HG03095 (cell line): ENCODE measurements around the gene SPEF2.

Source experiments
- ATAC-seq: cut with Tn5 transposase; IDR thresholded peaks from one replicate; pipeline ENCODE4 v1.9.1; 2021; ENCODE audit warnings: moderate library complexity; ENCODE audit not compliant: unreplicated experiment

SPEF2 gene

GRCh38 chr5:35617435-35618303 is at the start of gene SPEF2:
SPEF2 (plus strand) TSS chr5:35617863; CDS start chr5:35617998, 135 bp downstream.
- no peak for ATAC-seq

- ATAC-seq, result no peak
Observed at GRCh38 chr5:35575578-35575977, 42.1 kb upstream of the SPEF2 start.

GRCh38 chr5:35587419-35587818 is 30.2 kb upstream of the SPEF2 start:
- ATAC-seq, result no peak

- ATAC-seq, result no peak
Observed at GRCh38 chr5:35593338-35593737, 24.3 kb upstream of the SPEF2 start.

GRCh38 chr5:35598707-35599370 is 18.8 kb upstream of the SPEF2 start:
- ATAC-seq, result no peak

- no peak for ATAC-seq
Observed at GRCh38 chr5:35600591-35600990, 17.1 kb upstream of the SPEF2 start.

- no peak for ATAC-seq
Observed at GRCh38 chr5:35608881-35609779, 8.5 kb upstream of the SPEF2 start.

- ATAC-seq, result no peak
Observed at GRCh38 chr5:35617060-35617434, 616 bp upstream of the SPEF2 start.

GRCh38 chr5:35618304-35618636 is 607 bp downstream of the SPEF2 start:
- ATAC-seq, result no peak

- ATAC-seq, result no peak
Observed at GRCh38 chr5:35618781-35619180, 1.1 kb downstream of the SPEF2 start.

GRCh38 chr5:35622974-35623373 is 5.3 kb downstream of the SPEF2 start:
- no peak for ATAC-seq

GRCh38 chr5:35623991-35624390 is 6.3 kb downstream of the SPEF2 start:
- no peak for ATAC-seq

- ATAC-seq, result no peak
Observed at GRCh38 chr5:35626108-35626507, 8.4 kb downstream of the SPEF2 start.

- ATAC-seq, result no peak
Observed at GRCh38 chr5:35626553-35626952, 8.9 kb downstream of the SPEF2 start.

- ATAC-seq, result no peak
Observed at GRCh38 chr5:35634326-35634725, 16.7 kb downstream of the SPEF2 start.

- no peak for ATAC-seq
Observed at GRCh38 chr5:35640623-35641022, 23.0 kb downstream of the SPEF2 start.

GRCh38 chr5:35644543-35644942 is 26.9 kb downstream of the SPEF2 start:
- no peak for ATAC-seq

- ATAC-seq, result no peak
Observed at GRCh38 chr5:35647128-35647527, 29.5 kb downstream of the SPEF2 start.

GRCh38 chr5:35647712-35648111 is 30.0 kb downstream of the SPEF2 start:
- ATAC-seq, result no peak

- no peak for ATAC-seq
Observed at GRCh38 chr5:35651002-35651756, 33.5 kb downstream of the SPEF2 start.

- ATAC-seq, result no peak
Observed at GRCh38 chr5:35656721-35657120, 39.1 kb downstream of the SPEF2 start.
